ENCODE data around the gene PLCG1.

GRCh38 chr20:41214202-41214601 is 76.9 kb downstream of the PLCG1 start:
- TF ChIP-seq POLR2A (IDR thresholded peaks at IDR 0.05) (no peak), CTCF (IDR thresholded peaks at IDR 0.05) (no peak), EP300 (IDR thresholded peaks at IDR 0.05; ENCODE audit: low read depth) (no peak)

Data from transverse colon (tissue), 3 donors.